Endothelial cell of hepatic sinusoid (primary cell): Measurements from ENCODE around the gene AOPEP.

Experiments used
- in situ Hi-C: cut with HindIII; loops from 2 replicates; pipeline ENCODE4 v1.10.0; 2017; ENCODE audit warnings: low sequenced_read_pairs

AOPEP gene

GRCh38 chr9:94882966-94883641, 156.6 kb downstream of the AOPEP start:
- in situ Hi-C loops: no loop called here

GRCh38 chr9:94885854-94886447, 159.5 kb downstream of the AOPEP start:
- in situ Hi-C loops: no loop called here

- in situ Hi-C loops: no loop called here
Observed at GRCh38 chr9:94887721-94888120, 161.2 kb downstream of the AOPEP start.

GRCh38 chr9:94888775-94889174, 162.3 kb downstream of the AOPEP start:
- in situ Hi-C loops: no loop called here

GRCh38 chr9:94889628-94890027, 163.1 kb downstream of the AOPEP start:
- in situ Hi-C loops: no loop called here

- in situ Hi-C loops: no loop called here
Observed at GRCh38 chr9:94891183-94891582, 164.7 kb downstream of the AOPEP start.

- in situ Hi-C loops: no loop called here
Observed at GRCh38 chr9:94892675-94893074, 166.2 kb downstream of the AOPEP start.

- in situ Hi-C loops: no loop called here
Observed at GRCh38 chr9:94894094-94894699, 167.7 kb downstream of the AOPEP start.

- in situ Hi-C loops: no loop called here
Observed at GRCh38 chr9:94895668-94896067, 169.2 kb downstream of the AOPEP start.

- in situ Hi-C loops: no loop called here
Observed at GRCh38 chr9:94896512-94896911, 170.0 kb downstream of the AOPEP start.

- in situ Hi-C loops: loop anchor here (5.0 kb wide), 1 partner anchor 32 kb away; no protein-coding TSS in a partner anchor
Observed at GRCh38 chr9:94899464-94900221, 173.1 kb downstream of the AOPEP start.

- in situ Hi-C loops: loop anchor here (5.0 kb wide), 1 partner anchor 33 kb away; no protein-coding TSS in a partner anchor
Observed at GRCh38 chr9:94900222-94901018, 173.9 kb downstream of the AOPEP start.

GRCh38 chr9:94901019-94901363, 174.5 kb downstream of the AOPEP start:
- in situ Hi-C loops: loop anchor here (5.0 kb wide), 1 partner anchor 34 kb away; no protein-coding TSS in a partner anchor

GRCh38 chr9:94903961-94904421, 177.5 kb downstream of the AOPEP start:
- in situ Hi-C loops: loop anchor here (5.0 kb wide), 1 partner anchor 37 kb away; no protein-coding TSS in a partner anchor

- in situ Hi-C loops: loop anchor here (5.0 kb wide), 1 partner anchor 38 kb away; no protein-coding TSS in a partner anchor
Observed at GRCh38 chr9:94904806-94905205, 178.3 kb downstream of the AOPEP start.

- in situ Hi-C loops: no loop called here
Observed at GRCh38 chr9:94905606-94906005, 179.1 kb downstream of the AOPEP start.

- in situ Hi-C loops: no loop called here
Observed at GRCh38 chr9:94906181-94906580, 179.7 kb downstream of the AOPEP start.

GRCh38 chr9:94906713-94907112, 180.2 kb downstream of the AOPEP start:
- in situ Hi-C loops: no loop called here

- in situ Hi-C loops: no loop called here
Observed at GRCh38 chr9:94907264-94907936, 180.9 kb downstream of the AOPEP start.

- in situ Hi-C loops: no loop called here
Observed at GRCh38 chr9:94908011-94908563, 181.6 kb downstream of the AOPEP start.
